Breast epithelium (tissue), 3 donors: Measurements from ENCODE around the gene SETD6.

Experiments used
- CTCF ChIP-seq, 3 donors: fragments of 450-650 bp; IDR thresholded peaks; one replicate each; pipeline ENCODE4 v1.5.1; 2016 to 2017; ENCODE audit warnings: antibody characterized with exemption in 3 of 3, mild to moderate bottlenecking in 3 of 3, moderate library complexity in 3 of 3
- POLR2A ChIP-seq: fragments of 450-650 bp; IDR thresholded peaks from one replicate; pipeline ENCODE4 v1.6.1; 2016; ENCODE audit warnings: antibody characterized with exemption, mild to moderate bottlenecking, moderate library complexity

- TF ChIP-seq CTCF (IDR thresholded peaks at IDR 0.05) (peak; percentile 68 to 89 (median 89)), POLR2A (no peak)
Measured at GRCh38 chr16:58487566-58488351, 27.6 kb upstream of the SETD6 start.
